Right lobe of liver (tissue), 6 donors: ENCODE results near the gene IRX2. TPM values are rescaled to one million over a fixed set of nuclear protein-coding genes. Genes with fewer than 3 reads are reported as not detected.

Experiments
- ATAC-seq, 4 donors: fragments of 200-7000 bp; cut with Tn5 transposase; one replicate each; pipeline ENCODE4 v1.9.1; 2020; ENCODE audit warnings: mild to moderate bottlenecking in 4 of 4, moderate library complexity in 4 of 4
- DNase-seq, 3 donors: peaks; one replicate each; pipeline ENCODE4 v3.0.0-alpha.2; 2020
- H3K27ac ChIP-seq, 3 donors: fragments of 200-600 bp; one replicate each; pipeline ENCODE4 v1.8.0; 2022
- H3K27me3 ChIP-seq, 2 donors: fragments of 200-600 bp; one replicate each; pipeline ENCODE4 v1.8.0; 2022
- H3K36me3 ChIP-seq, 4 donors: fragments of 200-600 bp; sonication (generic) in 1 of 4; one replicate each; pipeline versions ENCODE4 v1.5.1 to v1.8.0; 2017 to 2022; ENCODE audit warnings: control low read depth in 1 of 4
- H3K4me1 ChIP-seq, 4 donors: fragments of 200-600 bp; sonication (generic) in 1 of 4; one replicate each; pipeline versions ENCODE4 v1.5.1 to v1.8.0; 2017 to 2022; ENCODE audit warnings: control low read depth in 1 of 4
- H3K4me3 ChIP-seq, 3 donors: fragments of 200-600 bp; one replicate each; pipeline ENCODE4 v1.8.0; 2022
- H3K9me3 ChIP-seq, 4 donors: fragments of 200-600 bp; sonication (generic) in 1 of 4; one replicate each; pipeline versions ENCODE4 v1.5.1 to v1.8.0; 2017 to 2022; ENCODE audit warnings: control low read depth in 1 of 4
- POLR2A ChIP-seq: fragments of 450-650 bp; IDR thresholded peaks from one replicate; pipeline ENCODE4 v1.6.1; 2017; ENCODE audit warnings: antibody characterized with exemption, mild to moderate bottlenecking
- WGBS: methylation state at CpG from one replicate; pipeline ENCODE4 v1.1.6; 2018; ENCODE audit warnings: low coverage, low lambda C conversion rate; ENCODE audit not compliant: insufficient coverage; ENCODE audit errors: missing lambda C conversion rate; 5-methylcytosine and 5-hydroxymethylcytosine counted together
- intact Hi-C, 2 donors: fragments of 100-400 bp; cut with DNase I; formaldehyde crosslinking; loops; one replicate each; pipeline versions ENCODE4 v1.11.2 to v1.14.1; 2022
- total RNA-seq, 6 experiments: library from RNA; depleted of rRNA in 2 of 6; stranded (reverse); fragments of >200 nt in 2 of 6; fragmentation: NEBNext Ultra II Directional in 3 of 6; extraction: Animal tissue kit (Norgen Biotek cat#: 25700) in 3 of 6; gene quantifications; one replicate each; pipeline versions ENCODE4 v1.1.0 to v1.2.4, GENCODE V29; 2016 to 2023
- TF ChIP-seq, protein P1 (sequence below), 4 donors: fragments of 200-600 bp in 3 of 4; fragments of 450-650 bp in 1 of 4; IDR thresholded peaks; one replicate each; pipeline versions ENCODE4 v1.5.1 to v1.8.0; 2016 to 2022; ENCODE audit warnings: antibody characterized with exemption in 4 of 4, mild to moderate bottlenecking in 2 of 4
- donor health status: DM: no; HTN: yes; CAD: no.
- donor health status: DM: no; HTN: no; CAD: no.
- donor health status: DM: no; HTN: no; CAD: no.
- donor health status: DM: no; HTN: yes; CAD: no.
- donor health status: DM: no; HTN: yes; CAD: no.

The IRX2 gene
- total RNA-seq, 6 experiments from 2014 or later, result not detected

DNA sequence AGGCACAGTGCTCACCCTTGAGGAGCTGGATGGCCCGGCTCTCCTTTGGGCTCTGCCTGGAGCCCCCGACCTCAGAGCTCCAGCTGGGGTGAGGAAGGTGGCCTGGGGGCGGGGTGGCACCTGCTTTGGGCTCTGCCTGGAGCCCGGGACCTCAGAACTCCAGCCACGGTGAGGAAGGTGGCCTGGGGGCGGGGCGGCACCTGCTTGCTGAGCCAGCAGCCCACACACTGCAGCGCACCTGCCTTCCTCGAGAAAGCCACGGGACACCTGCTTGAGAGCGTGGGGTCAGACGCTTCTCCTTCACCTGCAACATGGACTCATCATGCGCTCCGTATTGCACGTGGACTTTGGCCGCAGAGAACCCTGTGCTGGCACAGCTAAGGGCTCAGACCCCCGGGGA, 51.8 kb downstream of the IRX2 start:
- H3K4me1 ChIP-seq, result no peaks in the 10 kb centered on the region
- DNase-seq (no peak), ATAC-seq (peak in 1 of 4 donors; percentile 24)
- no peak overlapping the region for H3K4me3 ChIP-seq
- no peak for TF ChIP-seq POLR2A
- TF ChIP-seq, protein P1, sequence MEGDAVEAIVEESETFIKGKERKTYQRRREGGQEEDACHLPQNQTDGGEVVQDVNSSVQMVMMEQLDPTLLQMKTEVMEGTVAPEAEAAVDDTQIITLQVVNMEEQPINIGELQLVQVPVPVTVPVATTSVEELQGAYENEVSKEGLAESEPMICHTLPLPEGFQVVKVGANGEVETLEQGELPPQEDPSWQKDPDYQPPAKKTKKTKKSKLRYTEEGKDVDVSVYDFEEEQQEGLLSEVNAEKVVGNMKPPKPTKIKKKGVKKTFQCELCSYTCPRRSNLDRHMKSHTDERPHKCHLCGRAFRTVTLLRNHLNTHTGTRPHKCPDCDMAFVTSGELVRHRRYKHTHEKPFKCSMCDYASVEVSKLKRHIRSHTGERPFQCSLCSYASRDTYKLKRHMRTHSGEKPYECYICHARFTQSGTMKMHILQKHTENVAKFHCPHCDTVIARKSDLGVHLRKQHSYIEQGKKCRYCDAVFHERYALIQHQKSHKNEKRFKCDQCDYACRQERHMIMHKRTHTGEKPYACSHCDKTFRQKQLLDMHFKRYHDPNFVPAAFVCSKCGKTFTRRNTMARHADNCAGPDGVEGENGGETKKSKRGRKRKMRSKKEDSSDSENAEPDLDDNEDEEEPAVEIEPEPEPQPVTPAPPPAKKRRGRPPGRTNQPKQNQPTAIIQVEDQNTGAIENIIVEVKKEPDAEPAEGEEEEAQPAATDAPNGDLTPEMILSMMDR (IDR thresholded peaks at IDR 0.05), result no peak
- no peaks in the 10 kb centered on the region for H3K9me3 ChIP-seq
- intact Hi-C loops, result no loop called here
- no peaks in the 10 kb centered on the region for H3K27me3 ChIP-seq
- 67% methylated on average over 1 of the region's 17 CpGs for WGBS
- no peak overlapping the region for H3K27ac ChIP-seq
- no peaks in the 10 kb centered on the region for H3K36me3 ChIP-seq

DNA sequence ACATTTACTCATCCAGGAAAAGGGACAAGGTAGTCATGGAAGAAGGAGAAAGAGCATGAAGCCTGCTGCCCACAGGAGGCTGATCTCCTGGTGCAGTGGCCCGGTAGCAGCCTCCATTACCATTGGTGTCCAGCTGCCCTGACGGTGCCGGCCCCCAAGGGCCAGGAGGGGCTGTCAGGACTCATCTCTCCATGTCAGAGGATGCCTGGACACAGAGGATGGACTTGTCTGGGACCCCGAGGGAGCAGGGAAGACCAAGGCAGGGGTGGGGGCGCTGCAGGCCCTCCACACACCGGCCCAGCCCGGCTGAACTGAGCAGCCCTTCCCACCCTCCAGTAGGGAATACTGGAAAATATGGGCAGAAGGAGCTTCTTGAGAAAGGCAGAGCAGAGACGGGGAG, 52.2 kb downstream of the IRX2 start:
- 43% methylated on average over 1 of the region's 8 CpGs for WGBS
- DNase-seq (no peak), ATAC-seq (peak in 1 of 4 donors; percentile 13)
- Histone ChIP-seq H3K36me3 (no peaks in the 10 kb centered on the region), H3K9me3 (no peaks in the 10 kb centered on the region), H3K27ac (no peak overlapping the region), H3K4me3 (no peak overlapping the region), H3K4me1 (no peaks in the 10 kb centered on the region), H3K27me3 (no peaks in the 10 kb centered on the region)
- intact Hi-C loops, result no loop called here
- no peak for TF ChIP-seq POLR2A
- TF ChIP-seq, protein P1 (IDR thresholded peaks at IDR 0.05), result no peak

DNA sequence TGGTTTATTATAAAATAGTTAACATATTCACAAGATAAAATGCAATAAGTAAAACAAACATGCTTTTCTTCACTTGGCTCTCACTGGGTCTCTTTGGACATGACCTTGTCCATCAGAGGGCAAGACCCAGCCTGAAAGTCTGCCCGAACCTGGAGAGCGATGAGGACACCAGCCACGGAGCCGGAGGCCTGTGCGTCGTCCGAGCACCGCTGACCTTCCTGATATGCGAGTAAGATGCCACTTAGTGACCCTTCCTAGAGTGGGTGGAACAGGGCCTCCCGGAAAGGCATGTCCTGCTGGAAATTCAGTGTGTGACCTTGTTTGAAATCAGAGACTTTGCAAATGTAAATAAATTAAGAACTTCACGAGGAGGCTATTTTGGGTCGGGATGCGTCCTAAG, 52.9 kb downstream of the IRX2 start:
- no peak for DNase-seq
- Histone ChIP-seq H3K4me3 (no peak overlapping the region), H3K27me3 (no peaks in the 10 kb centered on the region), H3K9me3 (no peaks in the 10 kb centered on the region), H3K36me3 (no peaks in the 10 kb centered on the region), H3K4me1 (no peaks in the 10 kb centered on the region), H3K27ac (no peak overlapping the region)
- 56% methylated on average over 13 of the region's 13 CpGs for WGBS
- intact Hi-C loops, result no loop called here
- TF ChIP-seq, protein P1 (IDR thresholded peaks at IDR 0.05), result no peak
- no peak for TF ChIP-seq POLR2A
- no peak for ATAC-seq

DNA sequence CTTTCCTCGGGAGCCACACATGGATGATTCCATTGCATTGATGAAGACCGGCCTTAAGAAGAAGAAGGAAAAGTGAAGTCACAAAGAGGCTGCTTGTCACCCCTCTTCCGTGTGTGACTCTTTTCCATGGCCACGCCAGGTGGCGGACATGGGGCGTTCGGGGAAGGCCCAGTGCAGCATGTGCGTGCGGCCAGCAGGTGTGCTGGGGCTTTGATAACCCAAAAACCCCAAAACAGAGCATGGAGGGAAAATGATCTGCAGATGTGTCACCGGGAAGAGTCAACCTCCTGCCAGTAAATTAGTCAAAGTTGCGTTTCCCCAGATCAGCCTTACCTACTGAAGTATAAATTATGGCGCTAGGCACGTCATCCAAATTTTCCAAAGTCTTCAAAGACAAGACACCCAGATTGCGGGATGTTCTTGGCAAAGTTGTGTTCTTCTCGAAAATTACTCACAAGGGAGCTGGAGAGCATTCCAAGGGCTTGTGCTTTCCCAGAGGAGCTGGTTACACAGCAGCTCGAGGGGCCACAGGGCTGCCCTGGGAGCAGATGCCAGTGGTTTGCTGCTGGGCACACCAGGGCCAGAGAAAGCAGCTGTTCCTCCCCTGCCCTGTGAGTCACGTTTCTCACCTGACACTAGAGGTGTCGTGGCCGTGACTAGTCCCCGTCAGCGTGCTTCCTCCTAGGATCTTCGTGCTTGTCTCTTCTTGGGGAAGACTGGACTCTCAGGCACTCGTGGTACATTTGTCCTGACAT, 53.9 kb downstream of the IRX2 start:
- H3K9me3 ChIP-seq, result no peaks in the 10 kb centered on the region
- no peaks in the 10 kb centered on the region for H3K36me3 ChIP-seq
- DNase-seq (no peak), ATAC-seq (no peak)
- intact Hi-C loops, result no loop called here
- no peak for TF ChIP-seq POLR2A
- TF ChIP-seq, protein P1 (IDR thresholded peaks at IDR 0.05), result no peak
- H3K27ac ChIP-seq, result no peak overlapping the region
- no peaks in the 10 kb centered on the region for H3K4me1 ChIP-seq
- WGBS, result 51% methylated on average over 11 of the region's 23 CpGs
- no peaks in the 10 kb centered on the region for H3K27me3 ChIP-seq
- H3K4me3 ChIP-seq, result no peak overlapping the region
